Transverse colon (tissue), 4 donors: ENCODE measurements around the gene TJP1. TPM values are rescaled to one million over a fixed set of nuclear protein-coding genes. Genes with fewer than 3 reads are reported as not detected.
"Not testable (repeated sequence)": the region's sequence is repeated elsewhere in the genome, so short reads cannot be mapped to it uniquely, and the experiment has no call there.

Source experiments
- DNase-seq: peaks from one replicate; pipeline ENCODE4 v3.0.0-alpha.2; 2019
- H3K27ac ChIP-seq, 4 donors: fragments of 200-600 bp; sonication (generic); 2 replicates each; pipeline ENCODE4 v1.5.1; 2016 to 2018; ENCODE audit warnings: inconsistent platforms in 4 of 4
- H3K27me3 ChIP-seq: fragments of 200-600 bp; sonication (generic); 2 replicates; pipeline ENCODE4 v1.5.1; 2017; ENCODE audit warnings: inconsistent platforms
- H3K36me3 ChIP-seq, 4 donors: fragments of 200-600 bp; sonication (generic); 2 replicates each; pipeline ENCODE4 v1.5.1; 2017 to 2019; ENCODE audit warnings: inconsistent platforms in 4 of 4
- H3K4me1 ChIP-seq, 4 donors: fragments of 200-600 bp; sonication (generic); 2 replicates each; pipeline ENCODE4 v1.5.1; 2017 to 2020; ENCODE audit warnings: inconsistent platforms in 4 of 4
- H3K4me3 ChIP-seq, 4 donors: fragments of 200-600 bp; sonication (generic); 1 replicate in 1 of 4; 2 replicates in 3 of 4; pipeline versions ENCODE4 v1.5.1 to v1.6.1; 2017 to 2019; ENCODE audit warnings: inconsistent platforms in 4 of 4
- H3K9me3 ChIP-seq, 2 donors: fragments of 200-600 bp; sonication (generic); 2 replicates each; pipeline ENCODE4 v1.5.1; 2017 to 2019; ENCODE audit warnings: inconsistent platforms in 2 of 2
- EP300 ChIP-seq: sonication (generic); formaldehyde crosslinking; IDR thresholded peaks from one replicate; pipeline ENCODE4 v1.6.1; 2017; ENCODE audit warnings: antibody characterized with exemption, low read depth
- POLR2A ChIP-seq: fragments of 450-650 bp; IDR thresholded peaks from one replicate; pipeline ENCODE4 v1.6.1; 2016; ENCODE audit warnings: antibody characterized with exemption, mild to moderate bottlenecking, moderate library complexity
- POLR2AphosphoS5 ChIP-seq, 3 donors: sonication (generic); formaldehyde crosslinking; IDR thresholded peaks; one replicate each; pipeline ENCODE4 v1.6.1; 2016; ENCODE audit warnings: antibody characterized with exemption in 3 of 3
- WGBS, 2 donors: methylation state at CpG; one replicate each; pipeline ENCODE4 v1.1.5; 2018; ENCODE audit warnings: low coverage in 1 of 2; 5-methylcytosine and 5-hydroxymethylcytosine counted together
- in situ Hi-C, 4 donors: fragments of 200-750 bp; cut with MboI; loops; one replicate each; pipeline versions ENCODE4 v1.15.0 to v1.15.1; 2017; ENCODE audit warnings: low sequenced_read_pairs in 3 of 4, low pct_ligation_motif_present in 1 of 4, low pct_unique_long_range_greater_than_20kb in 1 of 4
- intact Hi-C: fragments of 100-400 bp; cut with DNase I; formaldehyde crosslinking; loops from one replicate; pipeline ENCODE4 v1.15.1; 2023; ENCODE audit warnings: low total_unique reads
- total RNA-seq, 4 donors: library from RNA; depleted of rRNA; stranded (reverse); fragments of >200 nt; gene quantifications; one replicate each; pipeline ENCODE4 v1.1.0, GENCODE V29; 2016
- TF ChIP-seq, protein P1 (sequence below), 5 experiments: fragments of 200-600 bp in 3 of 5; fragments of 450-650 bp in 2 of 5; sonication (generic) in 3 of 5; IDR thresholded peaks; 1 replicate in 2 of 5; 2 replicates in 3 of 5; pipeline ENCODE4 v1.5.1; 2016 to 2017; ENCODE audit warnings: antibody characterized with exemption in 5 of 5, inconsistent platforms in 3 of 5, mild to moderate bottlenecking in 2 of 5, moderate library complexity in 1 of 5

Gene TJP1
- total RNA-seq, 4 donors from 2014 or later = 69.9 to 119 (median 93.0) TPM

DNA sequence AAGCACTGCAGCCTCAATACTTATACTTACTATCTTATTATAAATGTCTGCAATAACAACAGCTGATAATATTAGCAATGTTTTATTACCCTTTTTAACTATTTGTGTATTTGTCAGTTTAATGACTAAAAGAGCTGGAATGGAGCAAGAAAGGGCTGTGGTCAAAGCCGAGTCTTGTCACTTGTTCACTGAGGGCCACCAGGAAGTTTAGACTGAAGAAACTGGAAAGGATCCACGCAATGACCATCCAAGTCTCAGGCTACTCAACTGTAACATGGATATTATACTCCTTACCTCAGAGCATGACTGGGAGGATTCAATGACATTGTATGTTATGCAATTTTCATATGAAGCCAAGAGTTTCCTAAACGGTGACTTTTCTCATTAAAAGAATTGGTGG, 90.4 kb downstream of the TJP1 start:
- TF ChIP-seq POLR2AphosphoS5 (IDR thresholded peaks at IDR 0.05) (no peak), EP300 (no peak), POLR2A (no peak)
- TF ChIP-seq, protein P1, sequence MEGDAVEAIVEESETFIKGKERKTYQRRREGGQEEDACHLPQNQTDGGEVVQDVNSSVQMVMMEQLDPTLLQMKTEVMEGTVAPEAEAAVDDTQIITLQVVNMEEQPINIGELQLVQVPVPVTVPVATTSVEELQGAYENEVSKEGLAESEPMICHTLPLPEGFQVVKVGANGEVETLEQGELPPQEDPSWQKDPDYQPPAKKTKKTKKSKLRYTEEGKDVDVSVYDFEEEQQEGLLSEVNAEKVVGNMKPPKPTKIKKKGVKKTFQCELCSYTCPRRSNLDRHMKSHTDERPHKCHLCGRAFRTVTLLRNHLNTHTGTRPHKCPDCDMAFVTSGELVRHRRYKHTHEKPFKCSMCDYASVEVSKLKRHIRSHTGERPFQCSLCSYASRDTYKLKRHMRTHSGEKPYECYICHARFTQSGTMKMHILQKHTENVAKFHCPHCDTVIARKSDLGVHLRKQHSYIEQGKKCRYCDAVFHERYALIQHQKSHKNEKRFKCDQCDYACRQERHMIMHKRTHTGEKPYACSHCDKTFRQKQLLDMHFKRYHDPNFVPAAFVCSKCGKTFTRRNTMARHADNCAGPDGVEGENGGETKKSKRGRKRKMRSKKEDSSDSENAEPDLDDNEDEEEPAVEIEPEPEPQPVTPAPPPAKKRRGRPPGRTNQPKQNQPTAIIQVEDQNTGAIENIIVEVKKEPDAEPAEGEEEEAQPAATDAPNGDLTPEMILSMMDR (IDR thresholded peaks at IDR 0.05) = no peak
- no peak overlapping the region for H3K27ac ChIP-seq
- no peak overlapping the region for H3K4me3 ChIP-seq
- H3K36me3 ChIP-seq = peaks cover 0 to 32% (median 8%) of the 10 kb centered on the region in 4 donors
- in situ Hi-C loops (no loop called here), intact Hi-C loops (no loop called here)
- no peak for DNase-seq
- 77% methylated on average over 3 of the region's 3 CpGs for WGBS, 2 donors
- no peaks in the 10 kb centered on the region for H3K4me1 ChIP-seq
- H3K27me3 ChIP-seq = no peaks in the 10 kb centered on the region
- no peaks in the 10 kb centered on the region for H3K9me3 ChIP-seq

DNA sequence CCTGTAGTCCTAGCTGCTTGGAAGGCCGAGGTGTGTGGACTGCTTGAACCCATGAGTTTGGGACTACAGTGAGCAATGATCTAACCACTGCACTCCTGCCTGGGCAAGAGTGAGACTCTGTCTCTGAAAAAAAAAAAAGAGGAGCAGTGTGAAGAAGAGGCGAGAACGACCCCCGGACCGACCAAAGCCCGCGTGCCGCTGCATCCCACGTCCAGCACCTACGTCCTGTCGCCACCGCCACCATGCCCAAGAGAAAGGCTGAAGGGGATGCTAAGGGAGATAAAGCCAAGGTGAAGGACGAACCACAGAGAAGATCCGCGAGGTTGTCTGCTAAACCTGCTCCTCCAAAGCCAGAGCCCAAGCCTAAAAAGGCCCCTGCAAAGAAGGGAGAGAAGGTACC, 91.8 kb downstream of the TJP1 start:
- H3K4me1 ChIP-seq, DNase-seq, in situ Hi-C loops, H3K9me3 ChIP-seq, H3K4me3 ChIP-seq, intact Hi-C loops, H3K27ac ChIP-seq, H3K27me3 ChIP-seq: not testable (repeated sequence)
- 93 to 94% methylated on average over 13 to 15 of the region's 15 CpGs for WGBS, 2 donors
- peaks cover 0 to 20% (median 8%) of the 10 kb centered on the region in 4 donors for H3K36me3 ChIP-seq

DNA sequence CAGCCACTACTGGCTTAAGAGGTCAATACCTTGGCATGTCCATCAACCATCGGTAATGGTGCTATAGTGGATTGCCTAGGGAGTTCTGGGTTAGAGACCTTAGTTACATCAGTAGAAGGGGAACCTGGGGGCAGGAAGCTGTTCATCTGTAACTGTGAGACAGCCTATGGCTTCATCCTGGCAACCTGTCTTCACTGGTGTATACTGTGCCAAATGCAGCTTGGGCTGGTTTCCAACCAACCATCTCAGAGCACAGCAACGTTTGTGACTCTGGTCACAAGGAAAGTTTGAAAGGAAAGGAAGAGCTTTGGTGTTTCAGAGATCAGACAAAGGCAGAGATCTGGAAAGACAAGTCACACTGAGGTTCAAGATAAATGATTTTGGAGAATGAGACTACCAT, 93.8 kb downstream of the TJP1 start:
- Histone ChIP-seq H3K36me3 (peaks cover 0 to 26% (median 3%) of the 10 kb centered on the region in 4 donors), H3K4me3 (no peak overlapping the region), H3K27me3 (no peaks in the 10 kb centered on the region), H3K27ac (no peak overlapping the region), H3K9me3 (no peaks in the 10 kb centered on the region), H3K4me1 (peaks cover 0 to 9% (median 2%) of the 10 kb centered on the region in 4 donors)
- in situ Hi-C loops (no loop called here), intact Hi-C loops (no loop called here)
- no peak for DNase-seq
- TF ChIP-seq, protein P1 (IDR thresholded peaks at IDR 0.05) = no peak
- no peak for TF ChIP-seq EP300
- TF ChIP-seq POLR2AphosphoS5 (IDR thresholded peaks at IDR 0.05) = no peak
- no peak for TF ChIP-seq POLR2A
- WGBS, 2 donors = 40 to 63% methylated on average over 1 to 2 of the region's 2 CpGs

DNA sequence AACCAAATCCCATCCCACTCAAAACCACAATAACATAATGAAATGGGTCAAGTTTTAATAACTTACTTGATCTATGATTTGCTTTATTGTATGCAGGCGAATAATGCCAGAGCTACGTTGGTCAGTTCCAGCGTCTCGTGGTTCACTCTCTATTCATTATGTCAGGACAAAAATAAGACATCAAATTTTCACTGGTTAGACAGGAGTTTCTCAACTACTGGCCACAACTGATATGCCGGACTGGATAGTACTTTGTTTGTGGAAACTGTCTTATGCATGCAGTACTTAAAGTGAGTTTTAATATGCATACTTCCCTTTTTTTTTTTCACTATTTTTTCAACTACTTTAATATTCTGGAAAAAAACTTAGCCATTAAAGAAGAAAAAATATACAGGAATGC, 94.4 kb downstream of the TJP1 start:
- Histone ChIP-seq H3K36me3 (peaks cover 0 to 30% (median 5%) of the 10 kb centered on the region in 4 donors), H3K4me3 (no peak overlapping the region), H3K27ac (no peak overlapping the region), H3K9me3 (peaks cover 0 to 1% of the 10 kb centered on the region in 2 donors), H3K4me1 (peaks cover 0 to 9% (median 2%) of the 10 kb centered on the region in 4 donors), H3K27me3 (no peaks in the 10 kb centered on the region)
- WGBS, 2 donors = 85 to 92% methylated on average over 5 of the region's 5 CpGs
- in situ Hi-C loops (no loop called here), intact Hi-C loops (no loop called here)
- no peak for TF ChIP-seq POLR2AphosphoS5 (IDR thresholded peaks at IDR 0.05)
- TF ChIP-seq POLR2A = no peak
- TF ChIP-seq, protein P1 (IDR thresholded peaks at IDR 0.05) = no peak
- no peak for TF ChIP-seq EP300
- DNase-seq = no peak

DNA sequence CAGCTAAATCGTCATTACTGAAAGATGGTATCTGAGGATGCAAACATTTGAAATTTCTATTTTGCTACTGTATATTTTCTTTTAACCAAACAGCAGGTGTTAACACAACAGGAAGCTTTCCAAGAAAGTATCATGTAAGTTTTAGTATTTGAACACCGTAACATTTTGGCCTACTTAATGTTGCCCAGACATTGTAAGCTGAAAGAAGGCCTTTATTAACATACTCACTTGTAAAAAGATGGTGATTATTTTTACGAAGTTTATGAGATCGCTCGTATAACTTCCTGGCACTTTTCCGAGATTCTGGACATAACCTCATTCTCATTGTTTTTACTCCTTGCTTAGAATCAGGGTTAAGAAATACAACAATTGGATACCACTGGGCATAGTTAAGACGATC, 95.7 kb downstream of the TJP1 start:
- Histone ChIP-seq H3K27me3 (no peaks in the 10 kb centered on the region), H3K36me3 (peaks cover 0 to 32% (median 8%) of the 10 kb centered on the region in 4 donors), H3K27ac (no peak overlapping the region), H3K9me3 (peaks cover 8 to 9% of the 10 kb centered on the region in 2 donors), H3K4me1 (peaks cover 0 to 9% (median 2%) of the 10 kb centered on the region in 4 donors), H3K4me3 (no peak overlapping the region)
- WGBS, 2 donors = 78 to 79% methylated on average over 6 to 7 of the region's 7 CpGs
- DNase-seq = no peak
- TF ChIP-seq POLR2AphosphoS5 (IDR thresholded peaks at IDR 0.05) (no peak), EP300 (no peak), POLR2A (no peak)
- TF ChIP-seq, protein P1 (IDR thresholded peaks at IDR 0.05) = no peak
- in situ Hi-C loops (no loop called here), intact Hi-C loops (no loop called here)
